Pancreas (tissue), 10 donors: Measurements from ENCODE around the gene DOCK4. TPM values are rescaled to one million over a fixed set of nuclear protein-coding genes. Genes with fewer than 3 reads are reported as not detected.

ENCODE experiments used
- ATAC-seq, 4 donors: fragments of 200-7000 bp; cut with Tn5 transposase; one replicate each; pipeline versions ENCODE4 v1.8.0 to v1.9.1; 2020; ENCODE audit warnings: mild to moderate bottlenecking in 4 of 4, moderate library complexity in 4 of 4
- DNase-seq, 6 donors: peaks; one replicate each; pipeline ENCODE4 v3.0.0-alpha.2; 2020
- FAIRE-seq: peaks from 2 replicates; lab custom pipeline; 2012; peaks lifted over from hg19 to GRCh38; lab: Jason Lieb, UNC
- H3K27ac ChIP-seq, 4 donors: fragments of 200-600 bp; sonication (generic); 1 replicate in 3 of 4; 2 replicates in 1 of 4; pipeline versions ENCODE4 v1.5.0 to v1.8.0; 2020
- H3K27me3 ChIP-seq, 4 donors: fragments of 200-600 bp; one replicate each; pipeline ENCODE4 v1.8.0; 2021
- H3K36me3 ChIP-seq, 3 donors: fragments of 200-600 bp; sonication (generic) in 1 of 3; one replicate each; pipeline versions ENCODE4 v1.5.0 to v1.8.0; 2020 to 2021
- H3K4me1 ChIP-seq, 3 donors: fragments of 200-600 bp; one replicate each; pipeline ENCODE4 v1.8.0; 2021
- H3K4me3 ChIP-seq, 4 donors: fragments of 200-600 bp; sonication (generic) in 2 of 4; one replicate each; pipeline versions ENCODE4 v1.5.0 to v1.8.0; 2020 to 2021
- H3K9me3 ChIP-seq, 4 donors: fragments of 200-600 bp; one replicate each; pipeline ENCODE4 v1.8.0; 2021
- WGBS, 2 donors: extraction: QIAGEN DNeasy Blood & Tissue Kit; methylation state at CpG; one replicate each; pipeline ENCODE4 v1.1.7; 2013; 5-methylcytosine and 5-hydroxymethylcytosine counted together
- intact Hi-C, 3 donors: fragments of 100-400 bp; cut with DNase I; formaldehyde crosslinking; loops; one replicate each; pipeline versions ENCODE4 v1.11.1 to v1.14.2; 2022
- polyA plus RNA-seq, 2 donors: library from polyadenylated mRNA; stranded (reverse); fragments of 200-250 nt; gene quantifications; one replicate each; pipeline ENCODE4 v1.2.3, GENCODE V29; 2013
- total RNA-seq, 6 donors: library from RNA; stranded (reverse); fragmentation: NEBNext Ultra II Directional in 4 of 6; extraction: Animal tissue kit (Norgen Biotek cat#: 25700) in 4 of 6; gene quantifications; one replicate each; pipeline versions ENCODE4 v1.2.1 to v1.2.4, GENCODE V29; 2021 to 2023
- TF ChIP-seq, protein P1 (sequence below), 4 donors: fragments of 200-600 bp; sonication (generic) in 3 of 4; IDR thresholded peaks; one replicate each; pipeline versions ENCODE4 v1.5.0 to v1.8.0; 2021; ENCODE audit warnings: antibody characterized with exemption in 4 of 4
- donor health status: healthy with polysubstance abuse.
- donor health status: DM: no; HTN: no; CAD: no; lungs with moderate emphysema.
- donor health status: DM: no; HTN: no; CAD: no.
- donor health status: control.
- donor health status: control.
- donor health status: Bipolar disorder and iron deficiency.
- donor health status: DM: yes; HTN: yes; CAD: no.
- donor health status: DM: no; HTN: no; CAD: no.
- donor health status: DM: no; HTN: no; CAD: no.
- donor health status: DM: yes; HTN: yes; CAD: no.

Gene DOCK4
- total and polyA plus RNA-seq, 8 donors: 5.4 to 15.5 (median 6.1) TPM

DNA sequence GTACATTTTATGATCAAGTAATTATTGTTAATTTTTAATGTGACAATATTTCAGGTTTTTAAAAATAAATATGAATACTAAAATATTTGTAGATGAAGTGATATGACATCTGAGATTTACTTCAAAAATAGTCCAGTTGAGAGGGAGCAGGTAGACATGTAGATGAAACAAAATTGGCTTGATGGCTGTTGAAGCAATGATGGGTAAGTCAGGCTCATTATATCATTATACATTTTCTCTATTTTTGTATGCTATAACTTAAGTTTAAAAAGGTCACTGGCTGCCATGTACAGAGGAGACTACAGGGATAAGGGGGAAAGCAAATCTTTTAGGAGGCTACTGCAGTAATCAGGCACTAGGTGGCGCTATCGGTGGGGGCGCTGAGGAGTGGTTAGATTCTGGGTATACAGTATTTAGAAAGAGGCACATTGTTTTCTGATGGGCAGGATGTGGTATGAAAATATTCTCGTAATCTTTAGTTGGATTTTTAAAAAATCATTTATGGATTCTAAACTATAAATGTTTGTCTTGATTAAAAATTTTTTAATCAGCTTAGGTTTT, 454.1 kb downstream of the DOCK4 start:
- Histone ChIP-seq H3K4me3 (no peak overlapping the region), H3K36me3 (no peaks in the 10 kb centered on the region), H3K27ac (no peak overlapping the region), H3K27me3 (no peaks in the 10 kb centered on the region), H3K9me3 (no peaks in the 10 kb centered on the region), H3K4me1 (no peaks in the 10 kb centered on the region)
- 32 to 43% methylated on average over 4 of the region's 4 CpGs for WGBS, 2 donors
- FAIRE-seq (no peak), ATAC-seq (peak in 3 of 4 donors; percentile 63 to 81 (median 64)), DNase-seq (peak in 4 of 6 donors; percentile 30 to 70 (median 42))
- intact Hi-C loops: no loop called here
- TF ChIP-seq, protein P1, sequence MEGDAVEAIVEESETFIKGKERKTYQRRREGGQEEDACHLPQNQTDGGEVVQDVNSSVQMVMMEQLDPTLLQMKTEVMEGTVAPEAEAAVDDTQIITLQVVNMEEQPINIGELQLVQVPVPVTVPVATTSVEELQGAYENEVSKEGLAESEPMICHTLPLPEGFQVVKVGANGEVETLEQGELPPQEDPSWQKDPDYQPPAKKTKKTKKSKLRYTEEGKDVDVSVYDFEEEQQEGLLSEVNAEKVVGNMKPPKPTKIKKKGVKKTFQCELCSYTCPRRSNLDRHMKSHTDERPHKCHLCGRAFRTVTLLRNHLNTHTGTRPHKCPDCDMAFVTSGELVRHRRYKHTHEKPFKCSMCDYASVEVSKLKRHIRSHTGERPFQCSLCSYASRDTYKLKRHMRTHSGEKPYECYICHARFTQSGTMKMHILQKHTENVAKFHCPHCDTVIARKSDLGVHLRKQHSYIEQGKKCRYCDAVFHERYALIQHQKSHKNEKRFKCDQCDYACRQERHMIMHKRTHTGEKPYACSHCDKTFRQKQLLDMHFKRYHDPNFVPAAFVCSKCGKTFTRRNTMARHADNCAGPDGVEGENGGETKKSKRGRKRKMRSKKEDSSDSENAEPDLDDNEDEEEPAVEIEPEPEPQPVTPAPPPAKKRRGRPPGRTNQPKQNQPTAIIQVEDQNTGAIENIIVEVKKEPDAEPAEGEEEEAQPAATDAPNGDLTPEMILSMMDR (IDR thresholded peaks at IDR 0.05): peak; percentile 20 to 53 (median 46)

DNA sequence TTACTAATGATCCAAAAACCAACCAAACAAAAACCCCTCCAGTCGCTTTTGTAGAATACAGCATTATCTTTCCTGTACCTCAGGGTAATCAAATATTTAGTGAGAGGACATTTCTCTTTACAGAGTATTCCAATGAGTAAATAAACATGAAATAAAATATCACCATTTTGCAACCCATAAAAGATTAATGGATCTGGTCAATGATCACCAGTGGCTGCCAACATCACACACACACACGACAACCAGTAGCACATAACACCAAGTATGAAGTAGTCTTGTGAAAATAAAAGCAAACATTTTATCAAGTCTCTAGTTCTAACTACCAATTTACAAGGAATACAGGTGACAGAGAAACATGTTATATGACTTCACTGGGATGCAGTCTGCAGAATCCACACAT, 455.3 kb downstream of the DOCK4 start:
- no peak for DNase-seq
- TF ChIP-seq, protein P1 (IDR thresholded peaks at IDR 0.05): no peak
- Histone ChIP-seq H3K9me3 (no peaks in the 10 kb centered on the region), H3K36me3 (no peaks in the 10 kb centered on the region), H3K27me3 (no peaks in the 10 kb centered on the region), H3K4me3 (no peak overlapping the region), H3K4me1 (no peaks in the 10 kb centered on the region), H3K27ac (no peak overlapping the region)
- 68 to 72% methylated on average over 2 of the region's 2 CpGs for WGBS, 2 donors
- intact Hi-C loops: no loop called here
- no peak for FAIRE-seq
- no peak for ATAC-seq

DNA sequence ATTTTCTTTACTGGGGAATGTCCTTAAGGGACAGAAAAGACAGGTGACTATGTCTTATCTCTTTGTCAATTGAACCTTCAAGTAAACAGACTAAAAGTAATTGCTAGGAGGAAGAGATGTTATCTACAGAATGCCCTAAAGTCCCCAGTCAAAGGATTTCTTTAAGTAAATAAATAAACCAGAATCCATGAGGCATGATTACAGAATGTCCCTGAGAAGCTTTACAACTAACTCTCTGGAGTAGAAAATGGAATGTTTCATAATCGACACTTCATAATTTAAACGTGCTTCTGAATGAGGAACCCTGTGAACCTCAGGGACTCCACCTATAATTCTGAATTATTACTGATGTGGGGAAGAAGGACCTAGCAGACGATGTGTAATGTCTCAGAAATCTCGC, 456.0 kb downstream of the DOCK4 start:
- Histone ChIP-seq H3K4me1 (no peaks in the 10 kb centered on the region), H3K4me3 (no peak overlapping the region), H3K9me3 (no peaks in the 10 kb centered on the region), H3K27ac (no peak overlapping the region), H3K27me3 (no peaks in the 10 kb centered on the region), H3K36me3 (no peaks in the 10 kb centered on the region)
- ATAC-seq (no peak), FAIRE-seq (no peak), DNase-seq (no peak)
- TF ChIP-seq, protein P1 (IDR thresholded peaks at IDR 0.05): no peak
- intact Hi-C loops: no loop called here
- 66 to 73% methylated on average over 4 of the region's 4 CpGs for WGBS, 2 donors

DNA sequence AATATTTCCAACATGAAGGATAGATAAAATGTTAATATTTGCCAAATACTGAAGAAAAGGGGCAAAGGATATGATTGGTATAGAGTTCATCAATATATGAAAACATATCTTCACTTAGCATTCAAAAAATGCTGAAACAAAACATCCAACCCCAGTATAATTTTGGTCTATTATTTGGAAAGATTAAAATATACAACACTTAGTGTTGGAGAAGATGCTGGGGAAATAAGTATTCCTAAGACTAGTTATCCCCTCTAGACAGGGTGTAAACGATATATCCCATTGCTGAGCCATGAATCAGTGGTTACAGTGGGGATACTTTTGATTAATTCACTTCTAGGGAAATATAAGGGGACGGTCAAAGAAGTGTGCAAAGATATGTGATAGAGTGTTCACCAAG, 456.6 kb downstream of the DOCK4 start:
- ATAC-seq: no peak
- intact Hi-C loops: loop anchor here in 2 of 3 donors (10.0 kb wide), 2 partner anchors 735 to 745 kb away; partner anchors contain the start of gene LSMEM1 (in 1 of the 2)
- Histone ChIP-seq H3K9me3 (no peaks in the 10 kb centered on the region), H3K27ac (no peak overlapping the region), H3K4me3 (no peak overlapping the region), H3K27me3 (no peaks in the 10 kb centered on the region), H3K36me3 (no peaks in the 10 kb centered on the region), H3K4me1 (no peaks in the 10 kb centered on the region)
- FAIRE-seq: no peak
- no peak for DNase-seq
- TF ChIP-seq, protein P1 (IDR thresholded peaks at IDR 0.05): no peak
- 93 to 98% methylated on average over 2 of the region's 2 CpGs for WGBS, 2 donors

DNA sequence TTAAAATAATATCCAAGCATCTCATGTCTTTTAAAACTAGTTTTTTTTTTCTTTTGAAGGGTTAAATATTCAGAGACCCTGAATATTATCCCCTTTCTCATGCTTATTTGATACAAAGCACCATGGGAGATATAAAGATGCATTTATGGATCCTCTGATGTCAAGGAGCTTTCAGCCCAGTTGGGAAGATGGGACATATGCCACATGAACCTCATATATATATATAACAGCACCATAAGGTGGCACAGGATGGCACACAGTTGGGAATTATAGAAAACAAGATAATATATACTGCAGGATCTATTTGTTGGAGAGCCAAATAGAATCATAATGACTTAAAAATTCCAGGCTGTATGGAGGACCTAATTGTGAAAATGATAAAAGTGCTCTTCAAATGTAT, 458.5 kb downstream of the DOCK4 start:
- H3K36me3 ChIP-seq: no peaks in the 10 kb centered on the region
- H3K27me3 ChIP-seq: no peaks in the 10 kb centered on the region
- no peak for FAIRE-seq
- H3K4me3 ChIP-seq: no peak overlapping the region
- H3K4me1 ChIP-seq: no peaks in the 10 kb centered on the region
- TF ChIP-seq, protein P1 (IDR thresholded peaks at IDR 0.05): no peak
- DNase-seq: no peak
- H3K27ac ChIP-seq: no peak overlapping the region
- H3K9me3 ChIP-seq: no peaks in the 10 kb centered on the region
- no peak for ATAC-seq
- intact Hi-C loops: loop anchor here in 2 of 3 donors (10.0 kb wide), 2 partner anchors 737 to 747 kb away; partner anchors contain the start of gene LSMEM1 (in 1 of the 2)
